ENCODE results near the gene CD99. TPM values are rescaled to one million over a fixed set of nuclear protein-coding genes. Genes with fewer than 3 reads are reported as not detected.

Gene CD99
- total and polyA plus RNA-seq, 9 of the 15 experiments (the other 6 are each of a cell fraction or from before 2014, with no cell fraction given): 5.0 to 55.3 (median 34.5) TPM

GRCh38 chrX:2690856-2691542 lies at the start of gene CD99 (continued):
- TF ChIP-seq MNT (conservative IDR thresholded peaks at IDR 0.05) (peak in 1 of 2 experiments; percentile 30; a peak in 1 of 4 replicates), KDM5B (IDR thresholded peaks at IDR 0.05; ENCODE audit: insufficient replicate concordance, low read depth, low read length) (peak; percentile 29), CXXC5 (CRISPR knock-in tag; IDR thresholded peaks at IDR 0.05) (peak; percentile 44), ZNF212 (CRISPR knock-in tag; IDR thresholded peaks at IDR 0.05) (no peak), KLF10 (CRISPR knock-in tag; IDR thresholded peaks at IDR 0.05) (no peak), POLR2AphosphoS2 (IDR thresholded peaks at IDR 0.05; ENCODE audit: low read length) (no peak), RAD21 (CRISPR knock-in tag; conservative IDR thresholded peaks at IDR 0.05 in 1 of 2, IDR thresholded peaks at IDR 0.05 in 1 of 2) (peak in 1 of 2 experiments; percentile 6; a peak in 1 of 4 replicates), ZNF121 (CRISPR knock-in tag; conservative IDR thresholded peaks at IDR 0.05) (no peak), CLOCK (CRISPR knock-in tag; IDR thresholded peaks at IDR 0.05; ENCODE audit: borderline replicate concordance) (no peak), TFAM (CRISPR knock-in tag; conservative IDR thresholded peaks at IDR 0.05) (no peak), HMG20B (CRISPR knock-in tag; IDR thresholded peaks at IDR 0.05) (no peak), GABPB1 (CRISPR knock-in tag; IDR thresholded peaks at IDR 0.05) (peak; percentile 21; the same call in 1 of the 2 replicates), THRAP3 (IDR thresholded peaks at IDR 0.05; ENCODE audit: borderline replicate concordance) (no peak), ZC3H8 (IDR thresholded peaks at IDR 0.05) (no peak)
- TF ChIP-seq, protein P1, sequence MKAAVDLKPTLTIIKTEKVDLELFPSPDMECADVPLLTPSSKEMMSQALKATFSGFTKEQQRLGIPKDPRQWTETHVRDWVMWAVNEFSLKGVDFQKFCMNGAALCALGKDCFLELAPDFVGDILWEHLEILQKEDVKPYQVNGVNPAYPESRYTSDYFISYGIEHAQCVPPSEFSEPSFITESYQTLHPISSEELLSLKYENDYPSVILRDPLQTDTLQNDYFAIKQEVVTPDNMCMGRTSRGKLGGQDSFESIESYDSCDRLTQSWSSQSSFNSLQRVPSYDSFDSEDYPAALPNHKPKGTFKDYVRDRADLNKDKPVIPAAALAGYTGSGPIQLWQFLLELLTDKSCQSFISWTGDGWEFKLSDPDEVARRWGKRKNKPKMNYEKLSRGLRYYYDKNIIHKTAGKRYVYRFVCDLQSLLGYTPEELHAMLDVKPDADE (conservative IDR thresholded peaks at IDR 0.05; ENCODE audit: control insufficient read depth, low read depth, low read length): no peak
- TF ChIP-seq, protein P2, sequence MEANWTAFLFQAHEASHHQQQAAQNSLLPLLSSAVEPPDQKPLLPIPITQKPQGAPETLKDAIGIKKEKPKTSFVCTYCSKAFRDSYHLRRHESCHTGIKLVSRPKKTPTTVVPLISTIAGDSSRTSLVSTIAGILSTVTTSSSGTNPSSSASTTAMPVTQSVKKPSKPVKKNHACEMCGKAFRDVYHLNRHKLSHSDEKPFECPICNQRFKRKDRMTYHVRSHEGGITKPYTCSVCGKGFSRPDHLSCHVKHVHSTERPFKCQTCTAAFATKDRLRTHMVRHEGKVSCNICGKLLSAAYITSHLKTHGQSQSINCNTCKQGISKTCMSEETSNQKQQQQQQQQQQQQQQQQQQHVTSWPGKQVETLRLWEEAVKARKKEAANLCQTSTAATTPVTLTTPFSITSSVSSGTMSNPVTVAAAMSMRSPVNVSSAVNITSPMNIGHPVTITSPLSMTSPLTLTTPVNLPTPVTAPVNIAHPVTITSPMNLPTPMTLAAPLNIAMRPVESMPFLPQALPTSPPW (CRISPR knock-in tag; IDR thresholded peaks at IDR 0.05): peak; percentile 89
